SH-SY5Y (cell line): Measurements from ENCODE around the gene TTN.

Source experiments
- GATA2 ChIP-seq: IDR thresholded peaks from 2 replicates; pipeline ENCODE4 v1.6.1; 2011; ENCODE audit warnings: mild to moderate bottlenecking, low read depth, low read length
- GATA3 ChIP-seq: IDR thresholded peaks from 2 replicates; pipeline ENCODE4 v1.6.1; 2011; ENCODE audit warnings: low read depth, mild to moderate bottlenecking, low read length, moderate library complexity

- TF ChIP-seq GATA3 (no peak), GATA2 (no peak)
These were observed 50.9 kb downstream of the TTN start for GRCh38 chr2:178756343-178756742.
